Neutrophil (primary cell): ENCODE results near the gene GBP3.

Source experiments
- H3K27ac ChIP-seq: fragments of 200-600 bp; sonication (generic); 2 replicates; pipeline ENCODE4 v1.5.1; 2016; ENCODE audit warnings: mild to moderate bottlenecking, moderate library complexity
- H3K27me3 ChIP-seq: fragments of 200-600 bp; sonication (generic); 2 replicates; pipeline ENCODE4 v1.6.0; 2016; ENCODE audit warnings: mild to moderate bottlenecking
- H3K36me3 ChIP-seq: fragments of 200-600 bp; sonication (generic); 2 replicates; pipeline ENCODE4 v1.5.1; 2017
- H3K4me1 ChIP-seq, 2 experiments: fragments of 200-600 bp in 1 of 2; sonication (generic) in 1 of 2; 1 replicate in 1 of 2; 2 replicates in 1 of 2; pipeline versions ENCODE4 v1.5.1 to v1.6.1; 2013 to 2016; ENCODE audit warnings: low read depth in 1 of 2, low read length in 1 of 2, mild to moderate bottlenecking in 1 of 2, moderate library complexity in 1 of 2; ENCODE audit not compliant: control insufficient read depth in 1 of 2, insufficient read depth in 1 of 2
- H3K4me3 ChIP-seq, 2 experiments: fragments of 200-600 bp in 1 of 2; sonication (generic) in 1 of 2; 1 replicate in 1 of 2; 2 replicates in 1 of 2; pipeline ENCODE4 v1.5.1; 2013 to 2016; ENCODE audit warnings: low read depth in 1 of 2, low read length in 1 of 2, mild to moderate bottlenecking in 1 of 2, moderate library complexity in 1 of 2
- H3K9me3 ChIP-seq: fragments of 200-600 bp; sonication (generic); 2 replicates; pipeline ENCODE4 v1.5.1; 2016
- CTCF ChIP-seq: fragments of 200-600 bp; sonication (generic); IDR thresholded peaks from 2 replicates; pipeline ENCODE4 v1.5.1; 2016; ENCODE audit warnings: antibody characterized with exemption

The GBP3 gene

DNA sequence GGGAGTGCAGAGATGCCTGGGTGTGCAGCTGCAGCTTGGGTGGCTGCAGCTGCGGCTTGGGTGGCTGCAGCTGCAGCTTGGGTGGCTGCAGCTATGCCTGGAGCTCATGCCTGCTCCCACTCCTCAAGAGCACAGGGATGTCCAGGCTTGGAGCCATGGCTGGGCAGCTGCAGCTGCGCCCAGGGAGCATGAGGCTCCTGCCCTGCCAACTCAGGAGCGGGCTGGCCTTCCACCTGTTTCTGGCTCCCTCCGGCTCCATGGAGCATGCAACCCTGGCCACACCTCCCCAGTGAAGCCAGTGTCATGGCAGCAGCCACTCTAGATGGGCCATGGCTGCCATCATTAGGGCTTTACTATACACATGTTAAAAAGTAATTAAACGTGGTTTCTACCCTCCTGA, 21.3 kb upstream of the GBP3 start:
- Histone ChIP-seq H3K9me3 (no peaks in the 10 kb centered on the region), H3K4me3 (no peak overlapping the region), H3K27me3 (no peaks in the 10 kb centered on the region), H3K27ac (no peak overlapping the region), H3K4me1 (no peaks in the 10 kb centered on the region), H3K36me3 (no peaks in the 10 kb centered on the region)
- TF ChIP-seq CTCF: no peak

DNA sequence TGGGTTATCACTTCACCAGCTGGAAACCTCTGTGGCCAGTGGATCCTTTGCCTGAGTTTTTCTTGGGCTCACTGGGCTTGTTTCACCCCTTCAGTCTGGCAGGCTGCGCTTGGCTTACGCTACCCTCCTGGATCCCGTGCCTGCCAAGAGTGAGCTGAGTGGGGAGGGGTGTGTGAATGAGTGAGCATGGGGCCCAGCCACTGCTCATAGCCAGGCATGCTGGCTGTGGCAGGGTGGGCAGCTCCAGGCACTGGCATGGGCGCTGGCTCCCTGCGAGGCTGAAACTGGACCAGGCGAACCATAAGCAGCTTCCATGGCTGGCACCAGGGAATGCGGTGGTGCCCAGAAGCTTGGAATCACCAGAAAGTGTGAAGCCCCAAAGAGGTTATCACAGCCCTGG, 19.8 kb upstream of the GBP3 start:
- TF ChIP-seq CTCF: no peak
- Histone ChIP-seq H3K27me3 (no peaks in the 10 kb centered on the region), H3K36me3 (no peaks in the 10 kb centered on the region), H3K4me1 (no peaks in the 10 kb centered on the region), H3K9me3 (no peaks in the 10 kb centered on the region), H3K27ac (no peak overlapping the region), H3K4me3 (no peak overlapping the region)

DNA sequence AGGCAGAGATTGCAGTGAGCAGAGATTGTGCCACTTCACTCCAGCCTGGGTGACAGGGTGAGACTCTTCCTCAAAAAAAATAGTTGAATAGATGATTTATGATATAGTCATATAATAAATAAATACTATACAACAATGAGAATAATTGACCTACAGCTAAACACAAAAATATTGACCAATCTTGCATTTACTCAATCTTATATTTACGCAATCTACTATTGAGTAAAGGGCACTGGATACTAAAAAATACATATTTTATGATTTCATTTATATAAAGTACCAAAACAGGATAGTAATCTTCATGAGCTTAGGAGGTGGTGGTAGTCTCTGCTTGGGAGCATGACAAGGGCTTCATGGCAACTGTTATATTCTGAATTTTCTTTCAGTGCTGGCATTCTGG, 19.1 kb upstream of the GBP3 start:
- H3K36me3 ChIP-seq: no peaks in the 10 kb centered on the region
- H3K27ac ChIP-seq: no peak overlapping the region
- H3K4me3 ChIP-seq: no peak overlapping the region
- no peaks in the 10 kb centered on the region for H3K4me1 ChIP-seq
- H3K27me3 ChIP-seq: no peaks in the 10 kb centered on the region
- no peak for TF ChIP-seq CTCF
- H3K9me3 ChIP-seq: no peaks in the 10 kb centered on the region

- Histone ChIP-seq H3K9me3 (no peaks in the 10 kb centered on the region), H3K4me1 (no peaks in the 10 kb centered on the region), H3K27me3 (no peaks in the 10 kb centered on the region), H3K36me3 (no peaks in the 10 kb centered on the region), H3K27ac (no peak overlapping the region), H3K4me3 (no peak overlapping the region)
- no peak for TF ChIP-seq CTCF
Measured at GRCh38 chr1:89041119-89041641, 18.5 kb upstream of the GBP3 start.

DNA sequence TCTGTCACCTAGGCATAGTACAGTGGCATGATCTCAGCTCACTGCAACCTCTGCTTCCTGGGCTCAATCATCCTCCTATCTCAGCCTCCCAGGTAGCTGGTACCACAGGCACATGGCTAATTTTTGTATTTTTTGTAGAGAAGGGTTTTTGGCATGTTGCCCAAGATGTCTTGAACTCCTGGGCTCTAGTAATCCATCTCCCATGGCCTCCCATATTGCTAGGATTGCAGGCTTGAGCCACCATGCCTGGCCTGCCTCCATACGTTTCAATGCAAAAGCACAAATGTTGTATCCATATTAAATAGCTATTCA, 17.6 kb upstream of the GBP3 start:
- no peak overlapping the region for H3K27ac ChIP-seq
- no peaks in the 10 kb centered on the region for H3K9me3 ChIP-seq
- no peaks in the 10 kb centered on the region for H3K27me3 ChIP-seq
- no peaks in the 10 kb centered on the region for H3K4me1 ChIP-seq
- no peaks in the 10 kb centered on the region for H3K36me3 ChIP-seq
- TF ChIP-seq CTCF: no peak
- no peak overlapping the region for H3K4me3 ChIP-seq

- Histone ChIP-seq H3K36me3 (no peaks in the 10 kb centered on the region), H3K4me1 (no peaks in the 10 kb centered on the region), H3K27ac (no peak overlapping the region), H3K27me3 (no peaks in the 10 kb centered on the region), H3K4me3 (no peak overlapping the region), H3K9me3 (no peaks in the 10 kb centered on the region)
- no peak for TF ChIP-seq CTCF
Measured at GRCh38 chr1:89037186-89037585, 14.5 kb upstream of the GBP3 start.
